ENCODE results near the gene BANK1.

Gene BANK1

GRCh38 chr4:102031406-102031805 is 240.9 kb downstream of the BANK1 start:
- no peak for TF ChIP-seq CTCF (IDR thresholded peaks at IDR 0.05; ENCODE audit: insufficient read depth, low read depth, low read length, missing control alignments)
- DNase-seq (ENCODE audit: low read depth): no peak
- H3K4me3 ChIP-seq (ENCODE audit: low read depth, low read length): no peak overlapping the region

- TF ChIP-seq CTCF (IDR thresholded peaks at IDR 0.05; ENCODE audit: insufficient read depth, low read depth, low read length, missing control alignments): no peak
These were observed 245.5 kb downstream of the BANK1 start for GRCh38 chr4:102036016-102036415.

GRCh38 chr4:102036619-102037376 is 246.3 kb downstream of the BANK1 start:
- no peak for DNase-seq (ENCODE audit: low read depth)
- no peak for TF ChIP-seq CTCF (IDR thresholded peaks at IDR 0.05; ENCODE audit: insufficient read depth, low read depth, low read length, missing control alignments)
- H3K4me3 ChIP-seq (ENCODE audit: low read depth, low read length): no peak overlapping the region

More at GRCh38 chr4:102036016-102036415, 245.5 kb downstream of the BANK1 start:
- no peak for DNase-seq (ENCODE audit: low read depth)
- no peak overlapping the region for H3K4me3 ChIP-seq (ENCODE audit: low read depth, low read length)

- DNase-seq (ENCODE audit: low read depth): peak; percentile 17
- TF ChIP-seq CTCF (IDR thresholded peaks at IDR 0.05; ENCODE audit: insufficient read depth, low read depth, low read length, missing control alignments): no peak
- no peak overlapping the region for H3K4me3 ChIP-seq (ENCODE audit: low read depth, low read length)
These were observed 247.0 kb downstream of the BANK1 start for GRCh38 chr4:102037566-102037965.

GRCh38 chr4:102042871-102043802 is 252.6 kb downstream of the BANK1 start:
- no peak overlapping the region for H3K4me3 ChIP-seq (ENCODE audit: low read depth, low read length)
- TF ChIP-seq CTCF (IDR thresholded peaks at IDR 0.05; ENCODE audit: insufficient read depth, low read depth, low read length, missing control alignments): no peak
- no peak for DNase-seq (ENCODE audit: low read depth)

GRCh38 chr4:102047616-102048015 is 257.1 kb downstream of the BANK1 start:
- no peak overlapping the region for H3K4me3 ChIP-seq (ENCODE audit: low read depth, low read length)
- no peak for DNase-seq (ENCODE audit: low read depth)
- TF ChIP-seq CTCF (IDR thresholded peaks at IDR 0.05; ENCODE audit: insufficient read depth, low read depth, low read length, missing control alignments): no peak
